ENCODE results near the gene DBH. TPM values are rescaled to one million over a fixed set of nuclear protein-coding genes. Genes with fewer than 3 reads are reported as not detected.

DBH gene
- total and polyA plus RNA-seq, 2 of the 13 experiments (the other 11 are each of a cell fraction or from before 2014, with no cell fraction given), result not detected

DNA sequence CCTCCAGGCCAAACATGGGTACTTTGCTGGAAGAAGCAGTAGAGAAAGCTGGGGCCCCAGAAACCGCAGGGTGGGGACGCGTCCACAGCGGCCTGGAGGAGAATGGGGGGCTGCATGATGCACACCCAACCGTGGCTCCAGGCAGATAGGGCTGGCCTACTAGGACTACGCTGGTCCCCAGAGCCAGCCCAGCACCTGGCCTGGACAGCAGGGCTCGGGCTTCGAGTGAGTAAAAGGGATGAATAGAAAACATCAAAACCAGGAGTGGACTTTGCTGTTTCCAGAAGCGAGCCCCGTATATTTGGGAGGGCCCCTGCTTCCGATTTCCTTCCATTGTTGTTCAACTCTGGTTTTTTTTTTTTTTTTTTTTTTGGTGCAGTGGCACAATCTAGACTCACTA, 30.7 kb downstream of the DBH start (continued):
- no peak for TF ChIP-seq ZNF142 (CRISPR knock-in tag; IDR thresholded peaks at IDR 0.05)
- TF ChIP-seq ZNF782 (CRISPR knock-in tag; IDR thresholded peaks at IDR 0.05; ENCODE audit: borderline replicate concordance), result no peak
- no peak for TF ChIP-seq SRY (CRISPR knock-in tag; IDR thresholded peaks at IDR 0.05)
- no peak for TF ChIP-seq REXO4 (CRISPR knock-in tag; IDR thresholded peaks at IDR 0.05; ENCODE audit: borderline replicate concordance)

DNA sequence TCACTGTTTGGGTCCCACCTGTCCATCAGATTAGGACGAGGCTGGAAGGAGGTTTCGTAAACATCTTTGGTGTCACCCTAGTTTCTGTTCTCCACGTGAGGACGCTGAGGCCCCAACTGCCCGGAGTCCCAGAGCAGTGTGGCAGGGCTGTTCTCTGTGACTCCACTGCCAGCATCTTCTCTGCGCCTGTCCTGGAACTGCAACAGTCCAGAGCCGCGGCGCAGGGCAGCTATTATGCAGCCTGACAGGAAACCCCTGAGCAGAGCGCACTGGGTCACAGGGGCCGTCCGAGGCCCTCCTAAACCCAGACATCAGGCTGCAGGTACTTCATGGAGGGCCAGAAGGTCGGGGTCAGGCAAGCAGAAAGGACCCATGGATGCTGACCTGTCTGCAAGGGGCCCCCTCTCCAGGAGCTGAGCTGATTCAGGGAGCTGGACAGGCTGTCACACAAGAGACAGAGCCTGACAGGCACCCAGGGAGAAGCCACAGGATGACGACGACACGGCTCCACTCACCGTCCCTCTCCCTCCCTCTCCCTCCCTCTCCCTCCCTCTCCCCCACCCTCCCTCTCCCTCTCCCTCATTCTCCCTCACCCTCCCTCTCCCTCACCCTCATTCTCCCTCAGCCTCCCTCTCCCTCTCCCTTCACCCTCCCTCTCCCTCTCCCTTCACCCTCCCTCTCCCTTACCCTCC, 31.7 kb downstream of the DBH start:
- Histone ChIP-seq H3K79me2 (ENCODE audit: insufficient read depth, low read length) (no peaks in the 10 kb centered on the region), H3K4me1 (ENCODE audit: insufficient read depth, low read length) (no peaks in the 10 kb centered on the region), H2AFZ (ENCODE audit: low read length) (no peak overlapping the region), H3K27me3 (ENCODE audit: control insufficient read depth in 1 of 2, insufficient read depth in 2 of 2, low read length in 2 of 2) (no peaks in the 10 kb centered on the region), H3K36me3 (replicated peaks in 1 of 2; ENCODE audit: control insufficient read depth in 1 of 2, insufficient read depth in 2 of 2, low read length in 2 of 2) (peaks cover 8 to 19% of the 10 kb centered on the region in 2 experiments; a peak in 4 of 5 replicates), H3K9me3 (ENCODE audit: low read length) (no peaks in the 10 kb centered on the region), H3K27ac (ENCODE audit: extremely low read length, insufficient read depth, low read length) (no peak overlapping the region), H3K4me3 (replicated peaks in 1 of 3; ENCODE audit: insufficient read depth in 1 of 3, low read depth in 2 of 3, low read length in 3 of 3) (no peak overlapping the region), H3K9ac (ENCODE audit: insufficient read depth, low read depth, low read length) (no peak overlapping the region), H4K20me1 (ENCODE audit: insufficient read depth, low read length) (no peaks in the 10 kb centered on the region), H3K4me2 (ENCODE audit: low read depth, low read length) (no peak overlapping the region)
- TF ChIP-seq HNRNPK (IDR thresholded peaks at IDR 0.05; ENCODE audit: low read depth, low read length, poor library complexity, severe bottlenecking), result peak; percentile 69
- TF ChIP-seq PCBP1 (IDR thresholded peaks at IDR 0.05; ENCODE audit: borderline replicate concordance, low read depth, low read length), result 0 out of 2 replicates have a peak, but pooled peaks have one; percentile 77
- no peak for TF ChIP-seq SKI (IDR thresholded peaks at IDR 0.05; ENCODE audit: partially characterized antibody)
- TF ChIP-seq ATF7-NPFF (CRISPR knock-in tag; IDR thresholded peaks at IDR 0.05; ENCODE audit: low read depth), result no peak
- ATAC-seq (peak; percentile 13), DNase-seq (ENCODE audit: low spot score) (no peak), FAIRE-seq (no peak)
- ChIA-PET POLR2A (interaction anchor here (1.1 kb wide), 1 partner anchor 70 kb away, joined by 3 read pairs; the partner anchor contains the start of gene SARDH), CTCF (ENCODE audit: low intra/inter-chr PET ratio, low total read pairs) (no interaction called here)
- intact Hi-C loops (cut with micrococcal nuclease; ENCODE audit: unreplicated experiment), result no loop called here
- no TSS peak for BruUV-seq (replicated peaks)
- in situ Hi-C loops (cut with HindIII; ENCODE audit: extremely low pct_ligation_motif_present, low pct_unique_long_range_greater_than_20kb), result no loop called here
- 87% methylated on average over 7 of the region's 17 CpGs for WGBS (ENCODE audit: low lambda C conversion rate)

Measured in HepG2 (cell line).